ENCODE results near the gene LRRC10B. TPM values are rescaled to one million over a fixed set of nuclear protein-coding genes. Genes with fewer than 3 reads are reported as not detected.

Gene LRRC10B
- total RNA-seq, 2 experiments from 2014 or later, result not detected

- H3K4me3 Mint-ChIP-seq, result no peak overlapping the region
- intact Hi-C loops (cut with micrococcal nuclease), result no loop called here
- H3K36me3 Mint-ChIP-seq (ENCODE audit: low read depth), result no peaks in the 10 kb centered on the region
- peaks cover 1% of the 10 kb centered on the region for H3K27me3 Mint-ChIP-seq
- ATAC-seq (no peak), DNase-seq (no peak)
- no peaks in the 10 kb centered on the region for H3K9me3 Mint-ChIP-seq
- CTCF ChIA-PET, result no interaction called here
- TF ChIP-seq CTCF (IDR thresholded peaks at IDR 0.05), result no peak
- H3K27ac Mint-ChIP-seq, result no peak overlapping the region
- POLR2A ChIA-PET, result no interaction called here
- H3K4me1 Mint-ChIP-seq (ENCODE audit: low read depth), result no peaks in the 10 kb centered on the region
Measured at GRCh38 chr11:61496602-61497400, 11.7 kb upstream of the LRRC10B start.

DNA sequence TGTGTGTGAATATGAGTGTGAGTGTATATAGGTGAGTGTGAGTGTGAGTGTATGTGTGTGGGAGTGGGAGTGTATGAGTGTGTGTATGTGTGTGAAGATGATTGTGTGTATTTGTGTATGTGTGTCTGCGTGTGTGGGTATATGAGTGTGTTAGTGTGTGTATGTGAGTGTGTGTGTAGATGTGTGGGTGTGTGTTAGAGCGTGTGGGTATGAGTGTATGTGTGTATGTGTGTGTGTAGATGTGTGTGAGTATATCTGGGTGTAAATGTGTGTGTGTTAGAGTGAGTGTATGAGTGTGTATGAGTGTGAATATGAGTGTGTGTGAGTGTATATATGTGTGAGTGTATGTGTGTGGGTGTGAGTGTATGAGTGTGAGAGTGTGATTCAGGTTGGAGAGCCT is 11.1 kb upstream of the LRRC10B start:
- DNase-seq, result no peak
- POLR2A ChIA-PET, result interaction anchor here (0.9 kb wide), 1 partner anchor 171 kb away, joined by 3 read pairs; no protein-coding TSS in a partner anchor

DNA sequence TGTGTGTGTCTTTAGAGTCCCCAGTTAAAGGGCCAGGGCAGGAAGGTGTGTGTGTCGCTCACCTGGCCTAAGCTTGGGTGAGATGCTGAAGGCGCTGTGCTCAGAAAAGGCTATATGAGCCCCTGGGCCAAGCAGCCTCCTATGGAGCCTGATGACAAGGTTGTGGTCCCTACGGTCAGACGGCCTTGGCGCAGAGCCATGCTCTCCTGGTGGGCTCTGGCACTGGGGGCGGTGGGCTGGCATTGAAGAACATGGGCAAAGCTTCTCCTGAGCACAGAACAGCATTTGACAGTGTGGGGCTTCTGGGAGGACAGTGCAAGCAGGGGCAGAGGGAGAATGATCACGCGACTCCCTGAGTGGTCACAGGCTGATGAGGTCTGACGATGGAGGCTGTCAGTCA is 10.7 kb upstream of the LRRC10B start:
- ATAC-seq (no peak), DNase-seq (no peak)
- Mint-ChIP-seq H3K36me3 (ENCODE audit: low read depth) (no peaks in the 10 kb centered on the region), H3K4me3 (no peak overlapping the region), H3K4me1 (ENCODE audit: low read depth) (no peaks in the 10 kb centered on the region), H3K27me3 (peaks cover 1% of the 10 kb centered on the region), H3K27ac (no peak overlapping the region), H3K9me3 (no peaks in the 10 kb centered on the region)
- no peak for TF ChIP-seq CTCF (IDR thresholded peaks at IDR 0.05)
- CTCF ChIA-PET, result interaction anchor here (1.2 to 1.4 kb wide), 2 partner anchors 16 to 19 kb away, joined by 3 to 4 read pairs; no protein-coding TSS in a partner anchor
- POLR2A ChIA-PET, result interaction anchor here (0.9 kb wide), 1 partner anchor 171 kb away, joined by 3 read pairs; no protein-coding TSS in a partner anchor
- intact Hi-C loops (cut with micrococcal nuclease), result no loop called here

More for the DNA sequence above, 11.1 kb upstream of the LRRC10B start:
- Mint-ChIP-seq H3K27ac (no peak overlapping the region), H3K9me3 (no peaks in the 10 kb centered on the region), H3K36me3 (ENCODE audit: low read depth) (no peaks in the 10 kb centered on the region), H3K27me3 (peaks cover 1% of the 10 kb centered on the region), H3K4me3 (no peak overlapping the region), H3K4me1 (ENCODE audit: low read depth) (no peaks in the 10 kb centered on the region)
- no peak for TF ChIP-seq CTCF (IDR thresholded peaks at IDR 0.05)
- intact Hi-C loops (cut with micrococcal nuclease), result no loop called here
- ATAC-seq, result no peak
- CTCF ChIA-PET, result interaction anchor here (1.2 kb wide), 1 partner anchor 19 kb away, joined by 3 read pairs; no protein-coding TSS in a partner anchor

DNA sequence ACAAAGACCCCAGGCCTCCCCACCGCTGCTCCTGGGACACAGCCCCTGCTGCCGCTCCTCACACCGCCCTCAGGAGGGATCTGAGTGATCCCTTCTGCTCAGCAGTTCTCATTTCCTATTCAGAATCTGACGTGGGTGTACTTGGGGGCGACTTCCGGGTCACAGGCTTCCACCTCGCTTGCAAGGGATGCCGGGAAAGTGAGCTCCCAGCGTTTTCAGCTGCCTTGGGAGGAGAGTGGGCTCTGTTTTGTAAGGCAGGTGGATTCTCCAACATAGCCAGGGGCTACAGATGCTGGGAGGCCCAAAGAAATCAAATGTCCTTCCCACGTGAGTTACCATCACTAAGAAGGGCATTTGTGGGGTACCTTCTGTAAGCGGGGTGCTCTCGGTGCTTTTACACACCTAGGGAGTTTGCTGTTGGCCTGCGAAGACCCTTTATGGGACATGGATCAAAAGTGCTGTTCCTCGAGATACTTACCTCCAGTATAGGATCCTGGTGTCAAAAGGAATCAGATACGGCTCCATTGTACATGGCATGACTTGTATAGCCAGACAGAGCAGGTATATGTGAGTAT is 9.7 kb upstream of the LRRC10B start:
- Mint-ChIP-seq H3K36me3 (ENCODE audit: low read depth) (no peaks in the 10 kb centered on the region), H3K4me3 (no peak overlapping the region), H3K9me3 (no peaks in the 10 kb centered on the region), H3K27ac (no peak overlapping the region), H3K4me1 (ENCODE audit: low read depth) (no peaks in the 10 kb centered on the region), H3K27me3 (peaks cover 1% of the 10 kb centered on the region)
- CTCF ChIA-PET, result interaction anchor here (1.2 to 1.4 kb wide), 2 partner anchors 16 to 18 kb away, joined by 3 to 4 read pairs; no protein-coding TSS in a partner anchor
- POLR2A ChIA-PET, result no interaction called here
- intact Hi-C loops (cut with micrococcal nuclease), result no loop called here
- TF ChIP-seq CTCF (IDR thresholded peaks at IDR 0.05), result no peak
- ATAC-seq, result no peak
- no peak for DNase-seq

All from activated CD8-positive, alpha-beta T cell treated with anti-CD3 and anti-CD28 coated beads for 36 hours (primary cell).